Measurements from ENCODE around the gene ARMS2.

The ARMS2 gene, protein sequence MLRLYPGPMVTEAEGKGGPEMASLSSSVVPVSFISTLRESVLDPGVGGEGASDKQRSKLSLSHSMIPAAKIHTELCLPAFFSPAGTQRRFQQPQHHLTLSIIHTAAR

DNA sequence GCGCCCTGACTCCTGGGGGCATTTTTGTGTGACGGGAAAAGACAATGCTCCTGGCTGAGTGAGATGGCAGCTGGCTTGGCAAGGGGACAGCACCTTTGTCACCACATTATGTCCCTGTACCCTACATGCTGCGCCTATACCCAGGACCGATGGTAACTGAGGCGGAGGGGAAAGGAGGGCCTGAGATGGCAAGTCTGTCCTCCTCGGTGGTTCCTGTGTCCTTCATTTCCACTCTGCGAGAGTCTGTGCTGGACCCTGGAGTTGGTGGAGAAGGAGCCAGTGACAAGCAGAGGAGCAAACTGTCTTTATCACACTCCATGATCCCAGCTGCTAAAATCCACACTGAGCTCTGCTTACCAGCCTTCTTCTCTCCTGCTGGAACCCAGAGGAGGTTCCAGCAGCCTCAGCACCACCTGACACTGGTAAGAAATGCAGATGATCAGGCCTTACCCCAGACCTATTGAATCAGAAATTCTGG, at the start of gene ARMS2:
ARMS2 (plus strand) TSS at position 51 of the 478 bp plus-strand sequence; CDS start at position 126, 75 bp downstream.
- H3K36me3 ChIP-seq (ENCODE audit: control insufficient read depth, insufficient read depth, low read length, severe bottlenecking): no peaks in the 10 kb centered on the region
- no peaks in the 10 kb centered on the region for H3K9me3 ChIP-seq (ENCODE audit: control insufficient read depth, low read length)
- H3K4me1 ChIP-seq (ENCODE audit: control insufficient read depth, insufficient read depth, low read length): no peaks in the 10 kb centered on the region
- no peak within 1 kb of the TSS for H3K4me3 ChIP-seq (ENCODE audit: low read length)
- no peak within 1 kb of the TSS for H3K9ac ChIP-seq (ENCODE audit: low read length)
- no peak for DNase-seq (ENCODE audit: low read depth)
- H3K27me3 ChIP-seq (replicated peaks; ENCODE audit: control insufficient read depth, insufficient read depth, low read length): no peaks in the 10 kb centered on the region

DNA sequence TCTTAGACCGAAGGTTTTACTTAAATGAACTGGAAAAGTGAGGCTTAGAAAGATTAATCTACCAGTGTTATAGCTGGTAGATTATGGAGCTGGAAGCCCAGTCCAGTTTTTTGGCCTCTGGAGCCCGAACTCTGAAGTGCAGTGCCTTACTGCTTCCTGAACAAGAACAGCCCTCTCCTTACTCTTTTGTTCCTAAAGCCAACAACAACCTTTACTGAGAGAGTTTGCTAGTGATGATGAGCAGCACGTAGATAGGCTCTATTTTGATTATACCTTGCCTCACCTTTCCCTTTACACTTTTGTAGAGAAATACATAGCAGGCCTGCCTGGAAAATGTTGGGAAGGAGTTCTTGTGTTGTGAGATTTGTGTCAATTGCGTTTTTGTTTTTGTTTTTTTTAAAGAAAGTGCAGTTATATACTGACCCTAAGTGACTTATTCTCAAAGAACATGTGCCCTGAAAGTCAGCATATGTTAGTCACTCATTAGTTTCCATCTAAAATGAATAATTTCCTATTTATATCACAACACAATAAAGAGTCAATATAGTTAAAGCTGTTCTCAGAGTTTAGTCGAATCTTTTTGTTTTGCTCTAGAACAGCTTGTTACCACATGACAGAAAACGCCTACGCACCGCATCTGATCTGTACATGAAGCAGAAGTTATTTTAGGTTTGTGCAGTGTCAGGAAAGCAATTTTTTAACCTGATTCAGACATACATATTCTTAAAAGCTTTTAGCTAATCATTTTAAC, 46.9 kb upstream of the ARMS2 start:
- peaks cover 19% of the 10 kb centered on the region for H3K36me3 ChIP-seq (ENCODE audit: control insufficient read depth, insufficient read depth, low read length, severe bottlenecking)
- peak; percentile 55 for DNase-seq (ENCODE audit: low read depth)
- H3K4me1 ChIP-seq (ENCODE audit: control insufficient read depth, insufficient read depth, low read length): peaks cover 4% of the 10 kb centered on the region
- no peak overlapping the region for H3K4me3 ChIP-seq (ENCODE audit: low read length)
- H3K27me3 ChIP-seq (replicated peaks; ENCODE audit: control insufficient read depth, insufficient read depth, low read length): no peaks in the 10 kb centered on the region
- H3K9ac ChIP-seq (ENCODE audit: low read length): no peak overlapping the region
- no peaks in the 10 kb centered on the region for H3K9me3 ChIP-seq (ENCODE audit: control insufficient read depth, low read length)

DNA sequence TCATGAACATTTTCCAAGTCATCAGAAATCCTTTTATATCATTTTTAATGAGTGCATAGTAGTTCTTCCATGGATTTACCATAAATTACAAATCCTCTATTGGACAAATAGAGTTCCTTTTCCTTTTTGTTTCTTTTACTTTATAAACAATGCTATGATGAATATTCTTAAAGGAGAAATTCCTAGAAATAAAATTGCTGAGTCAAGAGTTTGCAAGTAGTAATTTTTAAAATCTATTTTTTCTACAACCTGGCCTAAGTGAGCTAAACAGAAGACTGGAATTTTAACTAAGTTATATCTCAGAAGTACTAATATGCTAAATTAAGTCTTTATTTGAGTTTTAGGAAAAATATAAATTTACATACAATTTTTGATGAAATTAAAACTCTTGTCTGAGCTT, 41.1 kb upstream of the ARMS2 start:
- H3K27me3 ChIP-seq (replicated peaks; ENCODE audit: control insufficient read depth, insufficient read depth, low read length): no peaks in the 10 kb centered on the region
- no peak overlapping the region for H3K4me3 ChIP-seq (ENCODE audit: low read length)
- no peak for DNase-seq (ENCODE audit: low read depth)
- H3K9me3 ChIP-seq (ENCODE audit: control insufficient read depth, low read length): no peaks in the 10 kb centered on the region
- peaks cover 8% of the 10 kb centered on the region for H3K4me1 ChIP-seq (ENCODE audit: control insufficient read depth, insufficient read depth, low read length)
- peaks cover 14% of the 10 kb centered on the region for H3K36me3 ChIP-seq (ENCODE audit: control insufficient read depth, insufficient read depth, low read length, severe bottlenecking)
- no peak overlapping the region for H3K9ac ChIP-seq (ENCODE audit: low read length)

DNA sequence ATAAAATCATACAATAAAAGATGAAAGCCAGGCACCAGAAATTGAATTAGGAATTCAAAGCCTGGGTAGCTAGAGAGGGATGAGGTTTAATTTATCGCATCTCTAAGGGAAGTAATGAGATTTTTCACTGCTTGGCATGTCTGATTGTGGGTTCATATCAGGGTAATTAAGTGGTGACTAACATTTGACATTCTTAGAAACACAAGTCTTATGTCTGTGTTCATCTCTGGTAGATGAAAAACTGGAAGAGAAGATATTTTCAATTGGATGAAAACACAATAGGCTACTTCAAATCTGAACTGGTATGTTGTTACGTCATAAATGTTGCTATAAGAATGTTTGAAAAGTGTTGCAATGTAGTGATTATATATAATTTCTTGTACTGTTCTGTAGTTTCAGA, 36.8 kb upstream of the ARMS2 start:
- H3K9ac ChIP-seq (ENCODE audit: low read length): no peak overlapping the region
- no peaks in the 10 kb centered on the region for H3K9me3 ChIP-seq (ENCODE audit: control insufficient read depth, low read length)
- H3K4me1 ChIP-seq (ENCODE audit: control insufficient read depth, insufficient read depth, low read length): peaks cover 50% of the 10 kb centered on the region
- H3K27me3 ChIP-seq (replicated peaks; ENCODE audit: control insufficient read depth, insufficient read depth, low read length): no peaks in the 10 kb centered on the region
- H3K4me3 ChIP-seq (ENCODE audit: low read length): no peak overlapping the region
- peak; percentile 59 for DNase-seq (ENCODE audit: low read depth)
- H3K36me3 ChIP-seq (ENCODE audit: control insufficient read depth, insufficient read depth, low read length, severe bottlenecking): peaks cover 14% of the 10 kb centered on the region

DNA sequence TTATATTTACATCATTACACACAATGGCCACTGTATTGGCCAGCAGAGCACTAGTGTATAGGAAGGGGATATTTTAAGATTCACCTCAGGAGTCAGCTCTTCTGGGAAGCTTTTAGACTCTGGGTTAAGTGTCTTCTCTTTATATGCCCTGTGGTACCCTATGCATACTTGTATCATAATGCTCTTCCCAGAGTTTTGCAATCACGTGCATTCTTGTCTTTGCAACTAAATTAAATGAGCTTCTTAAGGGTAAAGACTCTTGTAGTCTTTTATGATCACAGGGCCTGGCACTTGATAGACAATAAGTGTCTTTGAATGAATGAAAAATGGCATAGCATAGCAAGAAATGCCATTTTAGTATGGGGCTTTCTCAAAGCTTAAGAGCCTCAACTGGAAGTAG, 35.4 kb upstream of the ARMS2 start:
- Histone ChIP-seq H3K9me3 (ENCODE audit: control insufficient read depth, low read length) (no peaks in the 10 kb centered on the region), H3K27me3 (replicated peaks; ENCODE audit: control insufficient read depth, insufficient read depth, low read length) (no peaks in the 10 kb centered on the region), H3K36me3 (ENCODE audit: control insufficient read depth, insufficient read depth, low read length, severe bottlenecking) (peaks cover 14% of the 10 kb centered on the region), H3K4me1 (ENCODE audit: control insufficient read depth, insufficient read depth, low read length) (peaks cover 50% of the 10 kb centered on the region), H3K4me3 (ENCODE audit: low read length) (no peak overlapping the region), H3K9ac (ENCODE audit: low read length) (no peak overlapping the region)
- DNase-seq (ENCODE audit: low read depth): peak; percentile 29

DNA sequence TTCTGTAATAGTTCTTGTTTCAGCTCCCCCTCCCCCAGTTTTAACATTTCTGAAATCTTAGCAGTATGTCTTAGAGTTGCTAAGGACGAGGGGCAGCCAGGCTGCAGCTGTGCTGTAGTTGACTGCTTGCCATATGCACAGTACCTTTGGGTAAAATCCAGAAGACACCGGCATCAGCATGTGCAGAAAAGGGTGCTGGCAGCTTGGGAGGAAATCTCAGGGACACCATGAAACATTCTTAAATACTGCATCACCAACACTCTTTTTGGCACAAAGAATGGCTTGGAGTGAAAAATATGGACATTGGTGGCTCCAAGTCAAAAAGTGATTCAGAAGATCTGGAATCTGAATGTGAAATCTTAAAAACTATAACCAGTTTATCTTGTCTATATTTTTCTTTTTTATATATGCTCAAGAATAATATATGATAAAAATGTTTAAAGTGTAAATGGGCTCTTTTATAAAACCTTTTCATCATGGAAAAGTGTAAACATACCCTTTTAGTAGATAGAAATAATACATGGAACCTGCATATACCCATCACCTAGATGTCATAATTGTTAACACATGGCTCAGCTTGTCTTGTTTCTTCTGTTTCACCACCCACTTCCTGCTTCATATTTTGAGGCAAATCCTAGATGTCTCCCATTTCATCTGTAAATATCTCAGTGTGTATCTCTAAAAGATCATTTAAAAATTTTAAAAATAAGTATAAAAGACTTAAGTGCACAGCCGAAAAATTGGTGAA, 34.4 kb upstream of the ARMS2 start:
- peak overlapping the region; percentile 4 for H3K4me3 ChIP-seq (ENCODE audit: low read length)
- H3K9me3 ChIP-seq (ENCODE audit: control insufficient read depth, low read length): no peaks in the 10 kb centered on the region
- peaks cover 50% of the 10 kb centered on the region for H3K4me1 ChIP-seq (ENCODE audit: control insufficient read depth, insufficient read depth, low read length)
- H3K9ac ChIP-seq (ENCODE audit: low read length): peak overlapping the region; percentile 36
- H3K27me3 ChIP-seq (replicated peaks; ENCODE audit: control insufficient read depth, insufficient read depth, low read length): no peaks in the 10 kb centered on the region
- H3K36me3 ChIP-seq (ENCODE audit: control insufficient read depth, insufficient read depth, low read length, severe bottlenecking): peaks cover 10% of the 10 kb centered on the region
- peak; percentile 51 for DNase-seq (ENCODE audit: low read depth)

DNA sequence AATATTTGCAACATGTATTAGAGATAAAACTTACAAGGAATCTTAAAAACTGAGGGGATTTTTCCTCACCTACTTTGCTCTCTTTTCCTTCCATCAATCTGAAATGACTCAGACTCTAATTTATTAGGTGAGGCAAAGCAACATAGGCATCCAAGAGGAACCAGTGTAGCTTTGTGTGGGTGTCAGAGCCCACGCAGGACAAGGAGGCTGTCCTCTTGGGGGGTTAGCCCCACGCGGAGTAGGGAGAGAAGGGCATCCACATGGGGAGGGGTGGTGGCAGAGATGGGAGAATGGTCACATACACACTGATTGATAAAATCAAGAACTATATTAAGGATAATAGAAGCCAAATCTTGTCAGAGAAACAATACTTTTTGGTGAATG, 33.8 kb upstream of the ARMS2 start:
- peaks cover 9% of the 10 kb centered on the region for H3K36me3 ChIP-seq (ENCODE audit: control insufficient read depth, insufficient read depth, low read length, severe bottlenecking)
- H3K4me1 ChIP-seq (ENCODE audit: control insufficient read depth, insufficient read depth, low read length): peaks cover 50% of the 10 kb centered on the region
- no peaks in the 10 kb centered on the region for H3K27me3 ChIP-seq (replicated peaks; ENCODE audit: control insufficient read depth, insufficient read depth, low read length)
- H3K4me3 ChIP-seq (ENCODE audit: low read length): peak overlapping the region; percentile 10
- H3K9ac ChIP-seq (ENCODE audit: low read length): peak overlapping the region; percentile 36
- no peaks in the 10 kb centered on the region for H3K9me3 ChIP-seq (ENCODE audit: control insufficient read depth, low read length)
- DNase-seq (ENCODE audit: low read depth): no peak

DNA sequence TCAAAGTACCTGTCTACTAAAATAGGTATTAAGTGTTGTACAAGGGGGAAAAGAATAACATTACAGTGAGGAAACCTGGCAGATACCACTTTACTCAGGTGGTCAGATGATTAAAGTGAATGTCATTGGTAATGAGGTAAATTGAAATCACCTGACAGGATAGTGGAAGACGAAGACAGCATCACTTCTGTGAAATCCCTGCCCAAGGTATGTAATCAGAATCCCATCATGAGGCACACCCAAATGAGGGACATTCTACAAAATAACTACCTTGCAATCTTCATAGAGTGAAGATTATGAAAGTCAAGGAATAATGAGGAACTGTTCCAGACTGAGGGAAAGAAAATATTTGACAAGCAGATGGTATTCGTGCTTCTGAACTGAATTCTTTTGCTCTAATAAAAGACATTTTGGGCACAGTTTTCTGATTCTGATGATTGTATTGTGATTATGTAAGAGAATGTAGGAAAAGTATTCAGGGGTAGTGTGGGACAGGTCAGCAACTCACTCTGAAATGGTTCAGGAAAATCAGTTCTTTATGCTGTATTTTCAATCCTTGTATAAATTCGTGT, 33.3 kb upstream of the ARMS2 start:
- H3K9me3 ChIP-seq (ENCODE audit: control insufficient read depth, low read length): no peaks in the 10 kb centered on the region
- H3K4me3 ChIP-seq (ENCODE audit: low read length): peak overlapping the region; percentile 10
- H3K9ac ChIP-seq (ENCODE audit: low read length): peak overlapping the region; percentile 36
- peak; percentile 15 for DNase-seq (ENCODE audit: low read depth)
- no peaks in the 10 kb centered on the region for H3K27me3 ChIP-seq (replicated peaks; ENCODE audit: control insufficient read depth, insufficient read depth, low read length)
- peaks cover 50% of the 10 kb centered on the region for H3K4me1 ChIP-seq (ENCODE audit: control insufficient read depth, insufficient read depth, low read length)
- H3K36me3 ChIP-seq (ENCODE audit: control insufficient read depth, insufficient read depth, low read length, severe bottlenecking): peaks cover 5% of the 10 kb centered on the region

DNA sequence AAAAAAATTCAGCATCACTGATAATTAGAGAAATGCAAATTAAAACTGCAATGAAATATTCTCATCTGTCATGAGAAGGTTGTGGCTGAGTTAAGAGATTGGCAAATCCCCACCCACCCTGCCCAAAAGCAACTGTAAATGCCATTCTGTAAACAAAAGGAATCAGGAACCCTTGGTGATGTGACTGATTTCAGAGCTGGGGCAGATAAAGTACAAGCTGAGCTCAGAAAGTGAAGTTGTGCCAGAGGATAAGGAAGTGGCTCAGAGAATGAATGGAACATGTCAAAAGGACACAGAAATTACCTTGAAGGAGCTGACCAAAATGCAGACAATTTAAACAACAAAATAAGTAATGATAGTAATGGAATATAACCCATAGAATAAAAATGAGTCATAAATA, 32.7 kb upstream of the ARMS2 start:
- no peak overlapping the region for H3K4me3 ChIP-seq (ENCODE audit: low read length)
- peaks cover 6% of the 10 kb centered on the region for H3K36me3 ChIP-seq (ENCODE audit: control insufficient read depth, insufficient read depth, low read length, severe bottlenecking)
- H3K9ac ChIP-seq (ENCODE audit: low read length): no peak overlapping the region
- H3K9me3 ChIP-seq (ENCODE audit: control insufficient read depth, low read length): no peaks in the 10 kb centered on the region
- H3K27me3 ChIP-seq (replicated peaks; ENCODE audit: control insufficient read depth, insufficient read depth, low read length): no peaks in the 10 kb centered on the region
- peaks cover 50% of the 10 kb centered on the region for H3K4me1 ChIP-seq (ENCODE audit: control insufficient read depth, insufficient read depth, low read length)
- DNase-seq (ENCODE audit: low read depth): peak; percentile 20

DNA sequence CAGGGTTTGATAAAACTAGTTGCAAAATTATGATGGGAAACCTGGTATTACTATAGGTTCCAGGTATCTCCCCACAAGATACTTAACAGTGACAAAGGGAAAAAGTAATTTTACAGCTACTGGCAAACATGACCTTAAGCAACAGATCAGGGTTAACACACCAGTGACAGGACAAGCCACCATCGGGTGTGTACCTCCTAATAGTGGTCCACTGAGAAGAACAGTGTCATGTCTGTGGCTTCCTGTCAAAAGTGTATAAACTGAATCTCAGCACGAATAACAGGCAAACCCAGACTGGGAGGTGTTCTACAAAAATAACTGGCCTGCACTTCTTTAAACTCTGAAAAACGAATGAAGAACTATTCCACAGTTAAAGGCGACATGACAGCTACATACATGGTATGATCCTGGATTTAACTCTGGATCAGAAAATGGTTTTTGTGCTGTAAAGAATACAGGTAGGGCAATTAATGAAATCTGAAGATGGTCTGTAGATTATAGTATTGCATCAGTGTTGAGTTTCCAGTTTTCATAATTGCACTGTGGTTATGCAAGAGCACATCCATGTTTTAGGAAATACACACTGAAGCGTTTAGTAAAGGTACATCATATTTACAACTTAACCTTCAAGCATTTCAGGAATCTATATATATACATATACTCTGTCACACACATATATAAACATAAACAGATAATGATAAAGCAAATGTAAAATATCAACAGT, 32.0 kb upstream of the ARMS2 start:
- DNase-seq (ENCODE audit: low read depth): no peak
- Histone ChIP-seq H3K36me3 (ENCODE audit: control insufficient read depth, insufficient read depth, low read length, severe bottlenecking) (peaks cover 11% of the 10 kb centered on the region), H3K4me3 (ENCODE audit: low read length) (no peak overlapping the region), H3K9ac (ENCODE audit: low read length) (no peak overlapping the region), H3K27me3 (replicated peaks; ENCODE audit: control insufficient read depth, insufficient read depth, low read length) (no peaks in the 10 kb centered on the region), H3K4me1 (ENCODE audit: control insufficient read depth, insufficient read depth, low read length) (peaks cover 50% of the 10 kb centered on the region), H3K9me3 (ENCODE audit: control insufficient read depth, low read length) (no peaks in the 10 kb centered on the region)

Measured in adipocyte (in vitro differentiated cells).